MCF 10A (cell line): ENCODE results near the gene EFNA1. TPM values are rescaled to one million over a fixed set of nuclear protein-coding genes. Genes with fewer than 3 reads are reported as not detected.

Experiments used
- BruUV-seq: library from RNA; stranded (reverse); fragments of 400-500 nt; replicated peaks from 2 replicates; lab custom pipeline; 2021; lab: Mats Ljungman, UMichigan
- CTCF ChIA-PET: fragments of 300-600 bp; sonication (Branson Sonifier 250); formaldehyde crosslinking; extraction: SDS; loops from one replicate; lab custom pipeline; 2021; ENCODE audit warnings: antibody characterized with exemption, inconsistent platforms; lab: Yijun Ruan, JAX
- POLR2A ChIA-PET: fragments of 300-600, 350-650 bp; sonication (Branson Sonifier 250); formaldehyde crosslinking; extraction: SDS; loops from one replicate; lab custom pipeline; 2020; ENCODE audit warnings: antibody characterized with exemption, inconsistent platforms; lab: Yijun Ruan, JAX
- DNase-seq: peaks from one replicate; pipeline ENCODE4 v3.0.0-alpha.2; 2018; ENCODE audit not compliant: unreplicated experiment
- H3K27ac Mint-ChIP-seq: one replicate; pipeline ENCODE4 v1.8.0; 2022; ENCODE audit warnings: mild to moderate bottlenecking, low read depth, mixed read lengths; ENCODE audit not compliant: unreplicated experiment
- H3K27me3 Mint-ChIP-seq: one replicate; pipeline ENCODE4 v1.8.0; 2022; ENCODE audit warnings: mixed read lengths; ENCODE audit not compliant: insufficient read depth, unreplicated experiment
- H3K36me3 Mint-ChIP-seq: one replicate; pipeline ENCODE4 v1.8.0; 2022; ENCODE audit warnings: mild to moderate bottlenecking, moderate library complexity, mixed read lengths; ENCODE audit not compliant: insufficient read depth, unreplicated experiment
- H3K4me1 Mint-ChIP-seq: one replicate; pipeline ENCODE4 v1.8.0; 2022; ENCODE audit warnings: mixed read lengths; ENCODE audit not compliant: insufficient read depth, unreplicated experiment
- H3K4me3 Mint-ChIP-seq: one replicate; pipeline ENCODE4 v1.8.0; 2022; ENCODE audit warnings: mild to moderate bottlenecking, moderate library complexity, mixed read lengths; ENCODE audit not compliant: unreplicated experiment
- H3K9me3 Mint-ChIP-seq: one replicate; pipeline ENCODE4 v1.8.0; 2022; ENCODE audit warnings: mixed read lengths; ENCODE audit not compliant: unreplicated experiment
- intact Hi-C: fragments of 100-400 bp; cut with micrococcal nuclease; formaldehyde crosslinking; loops from 2 replicates; pipeline ENCODE4 v1.14.1; 2022
- total RNA-seq: library from RNA; stranded (reverse); gene quantifications from 2 replicates; pipeline ENCODE4 v1.2.3, GENCODE V29; 2022
- TF ChIP-seq, protein P1 (sequence below): fragments of 200-600 bp; IDR thresholded peaks from one replicate; pipeline ENCODE4 v1.8.0; 2022; ENCODE audit warnings: antibody characterized with exemption, mild to moderate bottlenecking; ENCODE audit not compliant: unreplicated experiment

The EFNA1 gene
- total RNA-seq, 1 experiment from 2014 or later: 38.9 TPM

DNA sequence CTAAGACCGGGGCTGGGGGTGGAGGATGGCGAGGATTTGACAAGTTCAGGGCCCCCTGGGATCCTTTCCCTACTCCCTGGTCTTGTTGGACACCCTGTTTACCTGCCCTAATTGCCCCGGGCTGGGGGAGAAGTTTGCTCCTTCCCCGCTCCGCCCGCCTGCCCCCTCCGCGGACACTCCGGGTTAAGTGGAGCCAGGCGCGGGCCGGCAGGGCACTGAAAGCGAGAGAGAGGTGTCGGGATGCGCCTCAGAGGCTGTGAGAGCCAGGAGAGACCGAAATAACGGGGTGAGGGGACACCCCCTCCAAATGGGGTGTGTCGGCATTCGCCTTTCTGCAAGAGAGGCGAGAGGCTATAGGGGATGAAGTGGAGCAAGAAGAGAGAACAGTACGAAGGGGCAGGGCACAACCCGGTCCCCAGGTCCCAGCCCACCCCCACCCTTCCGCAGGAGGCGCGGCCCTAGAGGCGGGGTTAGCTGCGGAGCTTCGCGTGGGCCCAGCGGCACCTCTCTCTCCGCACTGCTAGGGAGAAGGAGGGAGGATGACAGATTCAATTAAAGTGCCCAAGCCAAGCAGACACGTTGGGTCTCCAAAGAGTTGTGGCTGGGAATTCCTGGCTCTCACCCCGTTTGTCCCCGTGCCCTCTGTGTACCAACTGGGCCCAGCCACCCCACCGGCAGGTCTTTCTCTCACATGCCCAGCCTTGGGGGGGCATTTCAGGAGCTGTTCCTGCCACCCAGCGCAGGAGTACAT, 45.2 kb upstream of the EFNA1 start:
- H3K27me3 Mint-ChIP-seq: peaks cover 30% of the 10 kb centered on the region
- CTCF ChIA-PET: interaction anchor here (0.6 to 5.2 kb wide), 6 partner anchors 17 to 523 kb away, joined by 4 to 71 read pairs (median 22); partner anchors contain the start of genes ADAM15 and EFNA4
- H3K27ac Mint-ChIP-seq: no peak overlapping the region
- H3K36me3 Mint-ChIP-seq: no peaks in the 10 kb centered on the region
- no peak overlapping the region for H3K4me3 Mint-ChIP-seq
- peaks cover 51% of the 10 kb centered on the region for H3K4me1 Mint-ChIP-seq
- TF ChIP-seq, protein P1, sequence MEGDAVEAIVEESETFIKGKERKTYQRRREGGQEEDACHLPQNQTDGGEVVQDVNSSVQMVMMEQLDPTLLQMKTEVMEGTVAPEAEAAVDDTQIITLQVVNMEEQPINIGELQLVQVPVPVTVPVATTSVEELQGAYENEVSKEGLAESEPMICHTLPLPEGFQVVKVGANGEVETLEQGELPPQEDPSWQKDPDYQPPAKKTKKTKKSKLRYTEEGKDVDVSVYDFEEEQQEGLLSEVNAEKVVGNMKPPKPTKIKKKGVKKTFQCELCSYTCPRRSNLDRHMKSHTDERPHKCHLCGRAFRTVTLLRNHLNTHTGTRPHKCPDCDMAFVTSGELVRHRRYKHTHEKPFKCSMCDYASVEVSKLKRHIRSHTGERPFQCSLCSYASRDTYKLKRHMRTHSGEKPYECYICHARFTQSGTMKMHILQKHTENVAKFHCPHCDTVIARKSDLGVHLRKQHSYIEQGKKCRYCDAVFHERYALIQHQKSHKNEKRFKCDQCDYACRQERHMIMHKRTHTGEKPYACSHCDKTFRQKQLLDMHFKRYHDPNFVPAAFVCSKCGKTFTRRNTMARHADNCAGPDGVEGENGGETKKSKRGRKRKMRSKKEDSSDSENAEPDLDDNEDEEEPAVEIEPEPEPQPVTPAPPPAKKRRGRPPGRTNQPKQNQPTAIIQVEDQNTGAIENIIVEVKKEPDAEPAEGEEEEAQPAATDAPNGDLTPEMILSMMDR: no peak
- no peak for DNase-seq
- H3K9me3 Mint-ChIP-seq: no peaks in the 10 kb centered on the region
- BruUV-seq: no TSS peak
- intact Hi-C loops: no loop called here
- POLR2A ChIA-PET: interaction anchor here (0.7 to 1.6 kb wide), 4 partner anchors 38 to 109 kb away, joined by 3 to 4 read pairs (median 4); partner anchors contain the start of gene FLAD1

DNA sequence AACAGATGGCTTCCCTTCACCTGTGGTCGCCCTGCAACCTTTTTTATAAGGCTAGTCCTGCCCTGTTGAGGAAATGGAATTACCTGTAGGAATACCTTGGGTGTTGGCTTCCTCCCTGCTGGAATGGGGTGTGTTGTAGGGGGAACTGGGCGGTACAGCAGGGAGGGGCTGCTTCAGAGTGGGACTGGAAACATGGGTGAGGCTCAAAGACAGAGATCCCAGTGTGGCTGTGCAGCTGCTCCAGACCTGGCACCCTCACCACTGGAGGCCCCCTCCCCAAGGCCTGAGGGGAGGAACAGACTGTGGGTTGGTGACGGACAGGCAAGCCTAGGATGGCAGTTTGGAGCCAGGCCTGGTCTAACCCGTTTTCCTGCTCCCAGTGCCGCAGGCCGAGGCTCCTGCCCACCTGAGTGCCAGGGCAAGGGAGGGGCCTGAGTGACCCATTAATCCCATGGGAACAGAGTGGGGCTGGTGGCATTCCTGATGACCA, 44.6 kb upstream of the EFNA1 start:
- peaks cover 30% of the 10 kb centered on the region for H3K27me3 Mint-ChIP-seq
- H3K4me1 Mint-ChIP-seq: peaks cover 44% of the 10 kb centered on the region
- ChIA-PET POLR2A (interaction anchor here (1.0 to 1.6 kb wide), 3 partner anchors 39 to 110 kb away, joined by 3 to 4 read pairs (median 3); partner anchors contain the start of gene FLAD1), CTCF (interaction anchor here (0.6 to 5.2 kb wide), 16 partner anchors 8 to 523 kb away, joined by 3 to 78 read pairs (median 6); partner anchors contain the start of genes ADAM15, EFNA4, FLAD1 and KRTCAP2)
- intact Hi-C loops: no loop called here
- H3K36me3 Mint-ChIP-seq: no peaks in the 10 kb centered on the region
- DNase-seq: no peak
- no peak overlapping the region for H3K4me3 Mint-ChIP-seq
- TF ChIP-seq, protein P1: no peak
- no peaks in the 10 kb centered on the region for H3K9me3 Mint-ChIP-seq
- BruUV-seq: no TSS peak
- no peak overlapping the region for H3K27ac Mint-ChIP-seq

DNA sequence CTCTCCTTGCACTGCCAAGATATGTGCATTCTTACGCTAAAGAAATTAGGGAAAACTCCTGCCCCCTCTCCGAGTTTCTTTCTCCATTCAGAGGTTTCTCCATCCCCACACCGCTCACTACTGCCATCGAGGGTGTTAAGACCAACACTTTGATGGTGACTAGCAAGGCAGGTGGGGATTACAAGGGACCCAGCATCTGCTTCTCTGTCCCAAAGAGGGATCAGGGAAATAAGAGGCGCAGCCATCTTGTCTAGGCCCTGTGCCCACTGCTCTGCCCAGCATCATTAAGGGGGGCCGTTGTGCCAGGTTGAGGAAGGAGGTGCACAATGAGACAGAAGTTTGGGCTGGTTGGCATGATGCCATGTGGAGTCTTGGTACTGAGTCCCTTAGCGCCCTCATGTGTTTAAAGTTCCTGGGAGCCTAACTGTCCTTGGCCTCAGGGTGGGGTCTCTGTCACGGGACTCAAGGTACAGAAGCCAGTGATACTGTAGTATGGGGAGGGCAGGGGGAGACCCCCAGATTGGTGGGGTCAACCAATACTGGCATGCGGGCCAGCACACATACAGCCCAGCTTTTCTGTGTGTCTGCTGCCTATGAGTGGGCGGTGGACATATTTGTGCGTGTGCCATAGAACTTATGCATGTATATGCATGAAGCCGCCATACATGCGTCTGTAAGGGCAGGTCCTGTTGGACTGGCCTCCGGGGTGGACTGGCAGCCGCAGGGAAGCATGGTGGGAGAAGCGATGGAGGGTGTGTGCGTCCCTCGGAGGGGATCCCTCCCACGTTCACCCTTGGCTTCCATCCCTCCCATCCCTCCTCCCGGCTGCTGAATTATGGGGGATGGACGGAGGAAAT, 43.6 kb upstream of the EFNA1 start:
- Mint-ChIP-seq H3K27me3 (peaks cover 28% of the 10 kb centered on the region), H3K27ac (peak overlapping the region; percentile 96), H3K36me3 (no peaks in the 10 kb centered on the region), H3K9me3 (no peaks in the 10 kb centered on the region), H3K4me3 (peak overlapping the region; percentile 100), H3K4me1 (peaks cover 36% of the 10 kb centered on the region)
- ChIA-PET CTCF (interaction anchor here (0.6 to 5.2 kb wide), 42 partner anchors 9 to 933 kb away, joined by 3 to 78 read pairs (median 5); partner anchors contain the start of genes ADAM15, EFNA4, FLAD1 and KRTCAP2), POLR2A (interaction anchor here (0.7 to 3.8 kb wide), 24 partner anchors 8 to 669 kb away, joined by 3 to 35 read pairs (median 8); partner anchors contain the start of genes ADAM15, CKS1B, EFNA1 and EFNA4)
- BruUV-seq: no TSS peak
- TF ChIP-seq, protein P1: peak; percentile 55
- DNase-seq: peak; percentile 88
- intact Hi-C loops: loop anchor here (1.0 kb wide), 9 partner anchors 21 to 604 kb away; partner anchors contain the start of genes EFNA4 and ZBTB7B
